ENCODE measurements around the gene ANO2. TPM values are rescaled to one million over a fixed set of nuclear protein-coding genes. Genes with fewer than 3 reads are reported as not detected.

Gene ANO2
- total RNA-seq = 13.6 TPM
- long read RNA-seq, partial matches to known transcripts = 0 of 6 reads
- long read RNA-seq, other reads (novel, unspliced or antisense) = 6 of 6 reads

- intact Hi-C loops (cut with DNase I) = no loop called here
- no peak for DNase-seq (ENCODE audit: low spot score)
These were observed at the start of gene ANO2 for GRCh38 chr12:5945071-5946008. TSS of gene ANO2 (minus strand) at chr12:5945259. CDS start at chr12:5945217, 42 bp downstream.

- no peak for DNase-seq (ENCODE audit: low spot score)
These were observed 44.6 kb upstream of the ANO2 start for GRCh38 chr12:5989621-5990020.

GRCh38 chr12:5988659-5989116, 43.6 kb upstream of the ANO2 start:
- peak; percentile 87 for DNase-seq (ENCODE audit: low spot score)
- intact Hi-C loops (cut with DNase I) = loop anchor here (2.0 to 5.0 kb wide), 2 partner anchors 50 to 294 kb away; no protein-coding TSS in a partner anchor

More at GRCh38 chr12:5989621-5990020, 44.6 kb upstream of the ANO2 start:
- intact Hi-C loops (cut with DNase I) = loop anchor here (2.0 to 5.0 kb wide), 2 partner anchors 49 to 293 kb away; no protein-coding TSS in a partner anchor

GRCh38 chr12:5988088-5988487, 43.0 kb upstream of the ANO2 start:
- DNase-seq (ENCODE audit: low spot score) = no peak
- intact Hi-C loops (cut with DNase I) = loop anchor here (2.0 to 5.0 kb wide), 2 partner anchors 51 to 294 kb away; no protein-coding TSS in a partner anchor

- intact Hi-C loops (cut with DNase I) = loop anchor here (5.0 kb wide), 1 partner anchor 295 kb away; no protein-coding TSS in a partner anchor
- DNase-seq (ENCODE audit: low spot score) = no peak
These were observed 42.5 kb upstream of the ANO2 start for GRCh38 chr12:5987573-5987972.

- intact Hi-C loops (cut with DNase I) = loop anchor here (5.0 kb wide), 1 partner anchor 297 kb away; no protein-coding TSS in a partner anchor
These were observed 40.4 kb upstream of the ANO2 start for GRCh38 chr12:5985471-5985870.

GRCh38 chr12:5984873-5985272, 39.8 kb upstream of the ANO2 start:
- no peak for DNase-seq (ENCODE audit: low spot score)
- intact Hi-C loops (cut with DNase I) = loop anchor here (5.0 kb wide), 1 partner anchor 297 kb away; no protein-coding TSS in a partner anchor

More at GRCh38 chr12:5985471-5985870, 40.4 kb upstream of the ANO2 start:
- DNase-seq (ENCODE audit: low spot score) = no peak

- intact Hi-C loops (cut with DNase I) = no loop called here
- no peak for DNase-seq (ENCODE audit: low spot score)
These were observed 37.0 kb upstream of the ANO2 start for GRCh38 chr12:5982106-5982505.

GRCh38 chr12:5977556-5977955, 32.5 kb upstream of the ANO2 start:
- no peak for DNase-seq (ENCODE audit: low spot score)
- intact Hi-C loops (cut with DNase I) = no loop called here

GRCh38 chr12:5976711-5977110, 31.7 kb upstream of the ANO2 start:
- intact Hi-C loops (cut with DNase I) = no loop called here
- no peak for DNase-seq (ENCODE audit: low spot score)

- no peak for DNase-seq (ENCODE audit: low spot score)
- intact Hi-C loops (cut with DNase I) = no loop called here
These were observed 31.1 kb upstream of the ANO2 start for GRCh38 chr12:5976196-5976595.

- no peak for DNase-seq (ENCODE audit: low spot score)
- intact Hi-C loops (cut with DNase I) = no loop called here
These were observed 28.5 kb upstream of the ANO2 start for GRCh38 chr12:5973461-5974115.

GRCh38 chr12:5972387-5972786, 27.3 kb upstream of the ANO2 start:
- DNase-seq (ENCODE audit: low spot score) = no peak
- intact Hi-C loops (cut with DNase I) = no loop called here

GRCh38 chr12:5971194-5971850, 26.3 kb upstream of the ANO2 start:
- no peak for DNase-seq (ENCODE audit: low spot score)
- intact Hi-C loops (cut with DNase I) = no loop called here

- no peak for DNase-seq (ENCODE audit: low spot score)
- intact Hi-C loops (cut with DNase I) = no loop called here
These were observed 25.1 kb upstream of the ANO2 start for GRCh38 chr12:5969974-5970690.

GRCh38 chr12:5969156-5969973, 24.3 kb upstream of the ANO2 start:
- intact Hi-C loops (cut with DNase I) = no loop called here
- DNase-seq (ENCODE audit: low spot score) = no peak

GRCh38 chr12:5967645-5968415, 22.8 kb upstream of the ANO2 start:
- intact Hi-C loops (cut with DNase I) = no loop called here
- no peak for DNase-seq (ENCODE audit: low spot score)

Data from cardiac septum (tissue), 1 donor.